OCI-LY7 (cell line): ENCODE data around the gene GNG7. TPM values are rescaled to one million over a fixed set of nuclear protein-coding genes. Genes with fewer than 3 reads are reported as not detected.
"Not testable (repeated sequence)": the region's sequence is repeated elsewhere in the genome, so short reads cannot be mapped to it uniquely, and the experiment has no call there.

Source experiments
- BruUV-seq: library from RNA; stranded (reverse); fragments of 400-500 nt; replicated peaks from 2 replicates; lab custom pipeline; 2021; lab: Mats Ljungman, UMichigan
- CTCF ChIA-PET: fragments of 300-600 bp; sonication (Branson Sonifier 250); formaldehyde crosslinking; loops from one replicate; lab custom pipeline; 2022; ENCODE audit warnings: antibody characterized with exemption; ENCODE audit not compliant: unreplicated experiment; lab: Charles Lee
- POLR2A ChIA-PET: fragments of 300-600 bp; sonication (Branson Sonifier 250); formaldehyde crosslinking; loops from one replicate; lab custom pipeline; 2022; ENCODE audit warnings: antibody characterized with exemption; lab: Charles Lee
- DNase-seq: peaks from one replicate; pipeline ENCODE4 v3.0.0-alpha.2; 2015; ENCODE audit warnings: low spot score
- H2AFZ ChIP-seq: fragments of 200-600 bp; sonication (generic), shearing (Covaris generic); 2 replicates; pipeline ENCODE4 v1.6.1; 2014; ENCODE audit warnings: mild to moderate bottlenecking, antibody characterized with exemption, low read length, moderate library complexity
- H3K27ac ChIP-seq: fragments of 200-600 bp; sonication (generic); 2 replicates; pipeline ENCODE4 v1.5.1; 2014; ENCODE audit warnings: mixed run types, low read depth, mild to moderate bottlenecking, moderate library complexity, low read length, inconsistent platforms; ENCODE audit not compliant: poor library complexity, severe bottlenecking
- H3K36me3 ChIP-seq: fragments of 200-600 bp; sonication (generic); 2 replicates; pipeline ENCODE4 v1.6.1; 2014; ENCODE audit warnings: mild to moderate bottlenecking, antibody characterized with exemption, low read length, moderate library complexity, mixed read lengths; ENCODE audit not compliant: insufficient read depth
- H3K4me1 ChIP-seq: fragments of 200-600 bp; sonication (generic); 2 replicates; pipeline ENCODE4 v1.5.1; 2014; ENCODE audit warnings: mild to moderate bottlenecking, low read length; ENCODE audit not compliant: insufficient read depth, poor library complexity, severe bottlenecking
- H3K4me2 ChIP-seq: fragments of 200-600 bp; sonication (generic); 2 replicates; pipeline ENCODE4 v1.6.1; 2014; ENCODE audit warnings: mild to moderate bottlenecking, low read length
- H3K4me3 ChIP-seq: fragments of 200-600 bp; sonication (generic); 2 replicates; pipeline ENCODE4 v1.5.1; 2014; ENCODE audit warnings: mild to moderate bottlenecking, low read depth, low read length; ENCODE audit not compliant: poor library complexity, severe bottlenecking
- H3K79me2 ChIP-seq: fragments of 200-600 bp; sonication (generic); 2 replicates; pipeline ENCODE4 v1.6.1; 2016; ENCODE audit warnings: low read depth, mild to moderate bottlenecking, low read length, moderate library complexity, mixed read lengths; ENCODE audit not compliant: insufficient read depth
- H3K9me2 ChIP-seq: fragments of 200-600 bp; sonication (generic); 2 replicates; pipeline ENCODE4 v1.6.1; 2016; ENCODE audit warnings: mild to moderate bottlenecking, low read length, mixed read lengths; ENCODE audit not compliant: insufficient read depth
- H3K9me3 ChIP-seq: fragments of 200-600 bp; sonication (generic); 2 replicates; pipeline ENCODE4 v1.6.1; 2014; ENCODE audit warnings: mild to moderate bottlenecking, mixed run types, low read length, mixed read lengths
- H4K20me1 ChIP-seq: fragments of 200-600 bp; sonication (generic); 2 replicates; pipeline ENCODE4 v1.6.1; 2014; ENCODE audit warnings: mild to moderate bottlenecking, antibody characterized with exemption, low read length, moderate library complexity, mixed read lengths; ENCODE audit not compliant: insufficient read depth
- CTCF ChIP-seq: fragments of 200-600 bp; sonication (generic); conservative IDR thresholded peaks from 2 replicates; pipeline ENCODE4 v1.5.1; 2014; ENCODE audit warnings: mild to moderate bottlenecking, antibody characterized with exemption, low read length, moderate library complexity, mixed read lengths
- EZH2phosphoT487 ChIP-seq: fragments of 200-600 bp; sonication (generic); IDR thresholded peaks from 2 replicates; pipeline ENCODE4 v1.6.1; 2018; ENCODE audit warnings: low read depth, borderline replicate concordance, mild to moderate bottlenecking, mixed run types, antibody characterized with exemption, low read length, moderate library complexity, mixed read lengths
- intact Hi-C: fragments of 100-400 bp; cut with micrococcal nuclease; formaldehyde crosslinking; loops from one replicate; pipeline ENCODE4 v1.10.0; 2022; ENCODE audit not compliant: unreplicated experiment
- total RNA-seq, 2 experiments: library from RNA; depleted of rRNA in 1 of 2; stranded (reverse); fragments of >200 nt in 1 of 2; shearing (Covaris generic) in 1 of 2; gene quantifications; 2 replicates each; pipeline ENCODE4 v1.2.3, GENCODE V29; 2014 to 2022

The GNG7 gene
- total RNA-seq, 2 experiments from 2014 or later, result 13.9 to 15.3 TPM

- H3K27ac ChIP-seq, result no peak overlapping the region
- no peaks in the 10 kb centered on the region for H3K4me1 ChIP-seq
- H3K36me3 ChIP-seq, result no peaks in the 10 kb centered on the region
- H4K20me1 ChIP-seq, result no peaks in the 10 kb centered on the region
- H2AFZ ChIP-seq, result no peak overlapping the region
- intact Hi-C loops, result no loop called here
- no peaks in the 10 kb centered on the region for H3K79me2 ChIP-seq
- POLR2A ChIA-PET, result interaction anchor here (0.6 to 0.7 kb wide), 4 partner anchors 21 to 198 kb away, joined by 3 to 8 read pairs (median 4); no protein-coding TSS in a partner anchor
- no peak overlapping the region for H3K4me2 ChIP-seq
- no peaks in the 10 kb centered on the region for H3K9me2 ChIP-seq
- peak; percentile 28 for DNase-seq
- CTCF ChIA-PET, result no interaction called here
- BruUV-seq, result no TSS peak
- TF ChIP-seq CTCF, result peak; percentile 23; the same call in 1 of the 2 replicates
- TF ChIP-seq EZH2phosphoT487, result no peak
- peaks cover 18% of the 10 kb centered on the region for H3K9me3 ChIP-seq
- H3K4me3 ChIP-seq, result no peak overlapping the region
Observed at GRCh38 chr19:2582984-2583956, 119.2 kb downstream of the GNG7 start.

GRCh38 chr19:2580396-2580795 is 122.1 kb downstream of the GNG7 start:
- H3K27ac ChIP-seq, DNase-seq, POLR2A ChIA-PET, CTCF ChIA-PET, H3K36me3 ChIP-seq, H2AFZ ChIP-seq, H4K20me1 ChIP-seq, H3K4me3 ChIP-seq, H3K4me2 ChIP-seq, H3K9me2 ChIP-seq, H3K79me2 ChIP-seq, intact Hi-C loops, H3K4me1 ChIP-seq, BruUV-seq: not testable (repeated sequence)
- H3K9me3 ChIP-seq, result peaks cover 18% of the 10 kb centered on the region

GRCh38 chr19:2579678-2580280 is 122.7 kb downstream of the GNG7 start:
- no peaks in the 10 kb centered on the region for H4K20me1 ChIP-seq
- BruUV-seq, result no TSS peak
- ChIA-PET POLR2A (no interaction called here), CTCF (no interaction called here)
- intact Hi-C loops, result loop anchor here (1.0 kb wide), 1 partner anchor 105 kb away; no protein-coding TSS in a partner anchor
- H3K4me3 ChIP-seq, result no peak overlapping the region
- H3K4me1 ChIP-seq, result no peaks in the 10 kb centered on the region
- no peak overlapping the region for H3K27ac ChIP-seq
- H3K9me2 ChIP-seq, result no peaks in the 10 kb centered on the region
- TF ChIP-seq EZH2phosphoT487 (no peak), CTCF (peak; percentile 10; the same call in 1 of the 2 replicates)
- no peak for DNase-seq
- H3K9me3 ChIP-seq, result peaks cover 18% of the 10 kb centered on the region
- H3K36me3 ChIP-seq, result no peaks in the 10 kb centered on the region
- H3K79me2 ChIP-seq, result no peaks in the 10 kb centered on the region
- H2AFZ ChIP-seq, result no peak overlapping the region
- no peak overlapping the region for H3K4me2 ChIP-seq
